ENCODE results near the gene CTSK. TPM values are rescaled to one million over a fixed set of nuclear protein-coding genes. Genes with fewer than 3 reads are reported as not detected.
"Not testable (repeated sequence)": the region's sequence is repeated elsewhere in the genome, so short reads cannot be mapped to it uniquely, and the experiment has no call there.

Gene CTSK
- total and polyA plus RNA-seq, 2 donors from 2014 or later = 11.6 to 16.8 TPM

DNA sequence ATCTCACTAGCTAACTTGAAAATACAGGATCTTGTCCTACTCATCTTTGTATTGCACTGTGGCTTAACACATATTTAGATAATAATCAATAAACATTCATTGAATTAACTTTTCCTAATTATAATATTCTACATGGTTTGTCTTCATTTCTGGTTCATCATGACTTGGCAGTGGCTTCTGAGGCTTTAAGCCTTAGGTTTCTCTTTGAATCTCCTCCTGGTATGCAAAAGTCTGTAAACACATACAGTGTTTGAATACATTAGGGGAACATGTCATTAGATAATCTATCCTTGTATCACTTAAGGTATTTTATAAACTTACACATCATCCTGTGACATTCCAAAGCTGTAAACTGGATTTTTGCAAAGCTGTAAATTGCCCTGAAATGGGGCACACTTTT, 20.6 kb downstream of the CTSK start:
- Histone ChIP-seq H3K27me3 (ENCODE audit: control insufficient read depth, insufficient read depth, low read length) (no peaks in the 10 kb centered on the region), H3K9me3 (ENCODE audit: control insufficient read depth in 2 of 3, insufficient read depth in 1 of 3, low read length in 3 of 3) (no peaks in the 10 kb centered on the region), H3K36me3 (ENCODE audit: control insufficient read depth in 2 of 3, insufficient read depth in 3 of 3, low read length in 3 of 3) (no peaks in the 10 kb centered on the region), H3K27ac (ENCODE audit: low read depth in 2 of 2, low read length in 2 of 2) (no peak overlapping the region), H3K4me1 (ENCODE audit: control insufficient read depth in 2 of 3, insufficient read depth in 2 of 3, low read depth in 1 of 3, low read length in 3 of 3) (no peaks in the 10 kb centered on the region), H3K4me3 (ENCODE audit: low read length in 3 of 3) (no peak overlapping the region), H3K9ac (ENCODE audit: low read length in 3 of 3) (no peak overlapping the region)
- FAIRE-seq = no peak
- TF ChIP-seq, protein P1, sequence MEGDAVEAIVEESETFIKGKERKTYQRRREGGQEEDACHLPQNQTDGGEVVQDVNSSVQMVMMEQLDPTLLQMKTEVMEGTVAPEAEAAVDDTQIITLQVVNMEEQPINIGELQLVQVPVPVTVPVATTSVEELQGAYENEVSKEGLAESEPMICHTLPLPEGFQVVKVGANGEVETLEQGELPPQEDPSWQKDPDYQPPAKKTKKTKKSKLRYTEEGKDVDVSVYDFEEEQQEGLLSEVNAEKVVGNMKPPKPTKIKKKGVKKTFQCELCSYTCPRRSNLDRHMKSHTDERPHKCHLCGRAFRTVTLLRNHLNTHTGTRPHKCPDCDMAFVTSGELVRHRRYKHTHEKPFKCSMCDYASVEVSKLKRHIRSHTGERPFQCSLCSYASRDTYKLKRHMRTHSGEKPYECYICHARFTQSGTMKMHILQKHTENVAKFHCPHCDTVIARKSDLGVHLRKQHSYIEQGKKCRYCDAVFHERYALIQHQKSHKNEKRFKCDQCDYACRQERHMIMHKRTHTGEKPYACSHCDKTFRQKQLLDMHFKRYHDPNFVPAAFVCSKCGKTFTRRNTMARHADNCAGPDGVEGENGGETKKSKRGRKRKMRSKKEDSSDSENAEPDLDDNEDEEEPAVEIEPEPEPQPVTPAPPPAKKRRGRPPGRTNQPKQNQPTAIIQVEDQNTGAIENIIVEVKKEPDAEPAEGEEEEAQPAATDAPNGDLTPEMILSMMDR (IDR thresholded peaks at IDR 0.05; ENCODE audit: borderline replicate concordance, extremely low read depth, insufficient read depth) = no peak
- no peak for DNase-seq
- intact Hi-C loops (cut with DNase I) = no loop called here

DNA sequence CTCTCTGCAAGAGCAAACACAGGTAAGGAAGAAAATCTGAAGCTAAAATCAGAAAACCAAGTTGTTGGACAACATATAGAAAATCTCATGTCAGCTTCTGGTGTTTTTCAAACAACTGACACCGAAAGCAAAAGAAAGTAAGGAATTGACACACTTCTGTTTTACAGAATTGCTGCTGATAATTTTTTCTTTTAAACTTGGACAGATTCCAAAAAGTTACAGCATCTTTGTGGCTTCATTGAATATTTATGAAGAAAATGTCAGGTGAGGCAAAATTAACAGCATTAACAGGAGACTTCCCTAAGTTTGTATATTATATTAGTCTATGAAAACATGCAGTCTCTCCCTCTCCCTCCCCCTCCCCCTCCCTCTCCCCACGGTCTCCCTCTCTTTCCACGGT, 27.6 kb downstream of the CTSK start:
- Histone ChIP-seq H3K9me3 (ENCODE audit: control insufficient read depth in 2 of 3, insufficient read depth in 1 of 3, low read length in 3 of 3) (no peaks in the 10 kb centered on the region), H3K36me3 (ENCODE audit: control insufficient read depth in 2 of 3, insufficient read depth in 3 of 3, low read length in 3 of 3) (no peaks in the 10 kb centered on the region), H3K4me1 (ENCODE audit: control insufficient read depth in 2 of 3, insufficient read depth in 2 of 3, low read depth in 1 of 3, low read length in 3 of 3) (no peaks in the 10 kb centered on the region), H3K27ac (ENCODE audit: low read depth in 2 of 2, low read length in 2 of 2) (no peak overlapping the region), H3K27me3 (ENCODE audit: control insufficient read depth, insufficient read depth, low read length) (no peaks in the 10 kb centered on the region), H3K9ac (ENCODE audit: low read length in 3 of 3) (no peak overlapping the region), H3K4me3 (ENCODE audit: low read length in 3 of 3) (no peak overlapping the region)
- TF ChIP-seq, protein P1 (IDR thresholded peaks at IDR 0.05; ENCODE audit: borderline replicate concordance, extremely low read depth, insufficient read depth) = no peak
- intact Hi-C loops (cut with DNase I) = no loop called here
- DNase-seq (no peak), FAIRE-seq (no peak)

- TF ChIP-seq, protein P1 (IDR thresholded peaks at IDR 0.05; ENCODE audit: borderline replicate concordance, extremely low read depth, insufficient read depth) = no peak
- H3K4me1 ChIP-seq (ENCODE audit: control insufficient read depth in 2 of 3, insufficient read depth in 2 of 3, low read depth in 1 of 3, low read length in 3 of 3) = no peaks in the 10 kb centered on the region
- H3K36me3 ChIP-seq (ENCODE audit: control insufficient read depth in 2 of 3, insufficient read depth in 3 of 3, low read length in 3 of 3) = no peaks in the 10 kb centered on the region
- H3K27ac ChIP-seq (ENCODE audit: low read depth in 2 of 2, low read length in 2 of 2) = no peak overlapping the region
- H3K4me3 ChIP-seq (ENCODE audit: low read length in 3 of 3) = no peak overlapping the region
- H3K9me3 ChIP-seq (ENCODE audit: control insufficient read depth in 2 of 3, insufficient read depth in 1 of 3, low read length in 3 of 3) = no peaks in the 10 kb centered on the region
- DNase-seq (no peak), FAIRE-seq (no peak)
- H3K9ac ChIP-seq (ENCODE audit: low read length in 3 of 3) = no peak overlapping the region
- H3K27me3 ChIP-seq (ENCODE audit: control insufficient read depth, insufficient read depth, low read length) = no peaks in the 10 kb centered on the region
- intact Hi-C loops (cut with DNase I) = no loop called here
Measured at GRCh38 chr1:150778409-150778808, 29.7 kb downstream of the CTSK start.

- no peak overlapping the region for H3K9ac ChIP-seq (ENCODE audit: low read length in 3 of 3)
- no peak overlapping the region for H3K27ac ChIP-seq (ENCODE audit: low read depth in 2 of 2, low read length in 2 of 2)
- no peak overlapping the region for H3K4me3 ChIP-seq (ENCODE audit: low read length in 3 of 3)
- no peaks in the 10 kb centered on the region for H3K4me1 ChIP-seq (ENCODE audit: control insufficient read depth in 2 of 3, insufficient read depth in 2 of 3, low read depth in 1 of 3, low read length in 3 of 3)
- H3K9me3 ChIP-seq (ENCODE audit: control insufficient read depth in 2 of 3, insufficient read depth in 1 of 3, low read length in 3 of 3) = no peaks in the 10 kb centered on the region
- no peaks in the 10 kb centered on the region for H3K36me3 ChIP-seq (ENCODE audit: control insufficient read depth in 2 of 3, insufficient read depth in 3 of 3, low read length in 3 of 3)
- FAIRE-seq (no peak), DNase-seq (no peak)
- H3K27me3 ChIP-seq (ENCODE audit: control insufficient read depth, insufficient read depth, low read length) = no peaks in the 10 kb centered on the region
- TF ChIP-seq, protein P1 (IDR thresholded peaks at IDR 0.05; ENCODE audit: borderline replicate concordance, extremely low read depth, insufficient read depth) = no peak
- intact Hi-C loops (cut with DNase I) = no loop called here
Measured at GRCh38 chr1:150777544-150777943, 30.5 kb downstream of the CTSK start.

DNA sequence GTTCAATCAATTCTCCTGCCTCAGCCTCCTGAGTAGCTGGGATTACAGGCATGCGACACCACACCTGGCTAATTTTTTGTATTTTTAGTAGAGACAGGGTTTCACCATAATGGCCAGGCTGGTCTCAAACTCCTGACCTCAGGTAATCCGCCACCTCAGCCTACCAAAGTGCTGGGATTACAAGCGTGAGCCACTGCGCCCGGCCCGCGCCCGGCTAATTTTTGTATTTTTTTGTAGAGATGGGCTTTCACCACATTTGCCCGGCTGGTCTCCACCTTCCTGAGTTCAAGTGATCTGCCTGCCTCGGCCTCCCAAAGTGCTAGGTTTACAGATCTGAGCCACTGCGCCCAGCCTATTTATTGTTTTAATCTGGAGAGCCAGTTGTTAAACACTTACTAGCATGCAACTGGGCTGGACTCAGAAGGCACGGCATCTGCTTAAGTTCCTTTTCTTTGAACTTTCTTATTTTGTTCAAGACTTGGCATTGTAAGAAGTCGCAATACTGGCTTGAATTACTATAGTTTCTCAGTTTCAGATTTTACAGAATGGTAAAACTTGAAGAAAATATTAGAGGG, 32.0 kb downstream of the CTSK start:
- H3K27ac ChIP-seq (ENCODE audit: low read depth in 2 of 2, low read length in 2 of 2); H3K4me3 ChIP-seq (ENCODE audit: low read length in 3 of 3); H3K9ac ChIP-seq (ENCODE audit: low read length in 3 of 3); H3K9me3 ChIP-seq (ENCODE audit: control insufficient read depth in 2 of 3, insufficient read depth in 1 of 3, low read length in 3 of 3); DNase-seq; H3K4me1 ChIP-seq (ENCODE audit: control insufficient read depth in 2 of 3, insufficient read depth in 2 of 3, low read depth in 1 of 3, low read length in 3 of 3); H3K36me3 ChIP-seq (ENCODE audit: control insufficient read depth in 2 of 3, insufficient read depth in 3 of 3, low read length in 3 of 3); FAIRE-seq; H3K27me3 ChIP-seq (ENCODE audit: control insufficient read depth, insufficient read depth, low read length); intact Hi-C loops (cut with DNase I): not testable (repeated sequence)
